Measurements from ENCODE around the gene EIF4E3.

DNA sequence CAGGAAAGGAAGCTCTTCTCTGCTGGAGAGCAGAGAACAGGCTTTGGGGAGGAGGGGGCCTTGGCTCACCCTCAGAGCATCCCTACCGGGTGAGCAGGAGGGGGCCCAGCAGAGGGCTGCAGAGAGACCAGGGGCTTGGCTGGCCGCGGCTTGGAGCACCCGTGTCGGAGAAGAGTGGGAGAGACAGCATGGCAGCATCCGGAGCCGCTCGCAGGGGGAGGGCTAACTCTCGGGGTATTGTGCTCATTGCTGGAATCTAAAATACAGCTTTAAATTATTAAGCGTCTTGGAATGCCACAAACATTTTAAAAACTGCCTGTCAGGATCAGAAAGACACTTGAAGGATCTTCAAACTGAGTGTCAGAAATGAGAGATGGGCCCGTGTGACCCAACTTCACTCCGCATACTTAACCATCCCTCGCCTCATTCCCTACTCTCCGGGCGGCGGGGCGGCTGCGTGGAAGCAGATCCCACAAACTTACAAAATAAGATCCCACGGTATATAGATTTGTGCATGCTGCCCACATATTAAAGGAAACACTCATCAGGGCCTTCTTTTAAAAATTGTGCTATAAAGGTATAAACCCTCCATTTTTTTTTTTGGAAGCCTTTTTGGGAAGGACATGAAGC, 53.9 kb downstream of the EIF4E3 start:
- TF ChIP-seq, protein P1, sequence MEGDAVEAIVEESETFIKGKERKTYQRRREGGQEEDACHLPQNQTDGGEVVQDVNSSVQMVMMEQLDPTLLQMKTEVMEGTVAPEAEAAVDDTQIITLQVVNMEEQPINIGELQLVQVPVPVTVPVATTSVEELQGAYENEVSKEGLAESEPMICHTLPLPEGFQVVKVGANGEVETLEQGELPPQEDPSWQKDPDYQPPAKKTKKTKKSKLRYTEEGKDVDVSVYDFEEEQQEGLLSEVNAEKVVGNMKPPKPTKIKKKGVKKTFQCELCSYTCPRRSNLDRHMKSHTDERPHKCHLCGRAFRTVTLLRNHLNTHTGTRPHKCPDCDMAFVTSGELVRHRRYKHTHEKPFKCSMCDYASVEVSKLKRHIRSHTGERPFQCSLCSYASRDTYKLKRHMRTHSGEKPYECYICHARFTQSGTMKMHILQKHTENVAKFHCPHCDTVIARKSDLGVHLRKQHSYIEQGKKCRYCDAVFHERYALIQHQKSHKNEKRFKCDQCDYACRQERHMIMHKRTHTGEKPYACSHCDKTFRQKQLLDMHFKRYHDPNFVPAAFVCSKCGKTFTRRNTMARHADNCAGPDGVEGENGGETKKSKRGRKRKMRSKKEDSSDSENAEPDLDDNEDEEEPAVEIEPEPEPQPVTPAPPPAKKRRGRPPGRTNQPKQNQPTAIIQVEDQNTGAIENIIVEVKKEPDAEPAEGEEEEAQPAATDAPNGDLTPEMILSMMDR (IDR thresholded peaks at IDR 0.05), result no peak
- no peak for TF ChIP-seq POLR2A (IDR thresholded peaks at IDR 0.05)

Data from uterus (tissue), 2 donors.